ENCODE results near the gene ZNF398.

The ZNF398 gene

GRCh38 chr7:149181450-149181790 lies 34.2 kb downstream of the ZNF398 start:
- H3K4me1 ChIP-seq (ENCODE audit: control extremely low read depth in 1 of 4, control insufficient read depth in 4 of 4, insufficient read depth in 4 of 4, low read length in 3 of 4) = peaks cover 0 to 1% (median 0%) of the 10 kb centered on the region in 4 experiments
- no peak overlapping the region for H3K4me3 ChIP-seq (ENCODE audit: control insufficient read depth in 1 of 7, extremely low read depth in 1 of 7, insufficient read depth in 4 of 7, low read depth in 2 of 7, low read length in 6 of 7)
- DNase-seq = no peak
- ChIA-PET CTCF (interaction anchor here (2.0 kb wide), 1 partner anchor 14 kb away, joined by 7 read pairs; the partner anchor contains the start of gene ZNF282), POLR2A (no interaction called here)
- no peaks in the 10 kb centered on the region for H3K27me3 ChIP-seq (replicated peaks in 2 of 5; ENCODE audit: control insufficient read depth in 4 of 5, insufficient read depth in 5 of 5, low read length in 4 of 5)
- no peaks in the 10 kb centered on the region for H3K9me3 ChIP-seq (ENCODE audit: control extremely low read depth in 1 of 5, control insufficient read depth in 4 of 5, insufficient read depth in 2 of 5, low read depth in 1 of 5, low read length in 4 of 5)
- peaks cover 19 to 62% (median 42%) of the 10 kb centered on the region in 4 experiments for H3K36me3 ChIP-seq (ENCODE audit: control insufficient read depth in 4 of 4, insufficient read depth in 4 of 4, low read length in 3 of 4)
- no peak overlapping the region for H3K27ac ChIP-seq (ENCODE audit: insufficient read depth in 1 of 2, low read depth in 1 of 2, low read length in 2 of 2, poor library complexity in 1 of 2, severe bottlenecking in 2 of 2)

- H3K36me3 ChIP-seq (ENCODE audit: control insufficient read depth in 4 of 4, insufficient read depth in 4 of 4, low read length in 3 of 4) = peaks cover 16 to 37% (median 25%) of the 10 kb centered on the region in 4 experiments
- ChIA-PET POLR2A (no interaction called here), CTCF (no interaction called here)
- H3K27me3 ChIP-seq (replicated peaks in 2 of 5; ENCODE audit: control insufficient read depth in 4 of 5, insufficient read depth in 5 of 5, low read length in 4 of 5) = no peaks in the 10 kb centered on the region
- 98% methylated on average over 4 of the region's 6 CpGs for WGBS (ENCODE audit: insufficient coverage)
- no peak overlapping the region for H3K4me3 ChIP-seq (ENCODE audit: control insufficient read depth in 1 of 7, extremely low read depth in 1 of 7, insufficient read depth in 4 of 7, low read depth in 2 of 7, low read length in 6 of 7)
- H3K4me1 ChIP-seq (ENCODE audit: control extremely low read depth in 1 of 4, control insufficient read depth in 4 of 4, insufficient read depth in 4 of 4, low read length in 3 of 4) = peaks cover 0 to 1% (median 0%) of the 10 kb centered on the region in 4 experiments
- no peak overlapping the region for H3K27ac ChIP-seq (ENCODE audit: insufficient read depth in 1 of 2, low read depth in 1 of 2, low read length in 2 of 2, poor library complexity in 1 of 2, severe bottlenecking in 2 of 2)
- DNase-seq = no peak
- H3K9me3 ChIP-seq (ENCODE audit: control extremely low read depth in 1 of 5, control insufficient read depth in 4 of 5, insufficient read depth in 2 of 5, low read depth in 1 of 5, low read length in 4 of 5) = no peaks in the 10 kb centered on the region
Observed at GRCh38 chr7:149184274-149184673, 37.0 kb downstream of the ZNF398 start.

DNA sequence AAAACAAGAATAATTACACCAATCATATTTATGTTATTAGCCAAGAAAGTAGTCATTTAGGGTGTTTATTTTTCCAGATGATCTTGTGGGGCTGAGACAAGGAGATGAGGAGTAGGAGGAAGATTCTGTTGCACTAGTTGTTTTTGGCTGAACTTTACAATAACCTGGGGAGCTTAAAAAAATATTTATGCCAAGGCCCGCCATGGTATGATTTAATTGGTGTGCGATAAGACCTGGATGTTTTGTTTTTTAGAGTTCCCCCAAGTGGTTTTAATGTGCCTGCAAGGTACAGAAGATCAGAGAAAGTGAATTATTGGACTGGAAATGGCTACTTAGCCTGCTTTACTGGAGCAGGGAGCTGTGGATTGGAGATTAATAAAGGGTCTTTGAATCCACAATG lies 41.0 kb downstream of the ZNF398 start:
- H3K36me3 ChIP-seq (ENCODE audit: control insufficient read depth in 4 of 4, insufficient read depth in 4 of 4, low read length in 3 of 4) = no peaks in the 10 kb centered on the region
- H3K27ac ChIP-seq (ENCODE audit: insufficient read depth in 1 of 2, low read depth in 1 of 2, low read length in 2 of 2, poor library complexity in 1 of 2, severe bottlenecking in 2 of 2) = no peak overlapping the region
- WGBS (ENCODE audit: insufficient coverage) = 100% methylated on average over 2 of the region's 2 CpGs
- ChIA-PET CTCF (interaction anchor here (1.6 kb wide), 1 partner anchor 20 kb away, joined by 6 read pairs; no protein-coding TSS in a partner anchor), POLR2A (no interaction called here)
- H3K4me3 ChIP-seq (ENCODE audit: control insufficient read depth in 1 of 7, extremely low read depth in 1 of 7, insufficient read depth in 4 of 7, low read depth in 2 of 7, low read length in 6 of 7) = no peak overlapping the region
- H3K27me3 ChIP-seq (replicated peaks in 2 of 5; ENCODE audit: control insufficient read depth in 4 of 5, insufficient read depth in 5 of 5, low read length in 4 of 5) = no peaks in the 10 kb centered on the region
- DNase-seq = no peak
- no peaks in the 10 kb centered on the region for H3K9me3 ChIP-seq (ENCODE audit: control extremely low read depth in 1 of 5, control insufficient read depth in 4 of 5, insufficient read depth in 2 of 5, low read depth in 1 of 5, low read length in 4 of 5)
- peaks cover 0 to 10% (median 4%) of the 10 kb centered on the region in 4 experiments for H3K4me1 ChIP-seq (ENCODE audit: control extremely low read depth in 1 of 4, control insufficient read depth in 4 of 4, insufficient read depth in 4 of 4, low read length in 3 of 4)

DNA sequence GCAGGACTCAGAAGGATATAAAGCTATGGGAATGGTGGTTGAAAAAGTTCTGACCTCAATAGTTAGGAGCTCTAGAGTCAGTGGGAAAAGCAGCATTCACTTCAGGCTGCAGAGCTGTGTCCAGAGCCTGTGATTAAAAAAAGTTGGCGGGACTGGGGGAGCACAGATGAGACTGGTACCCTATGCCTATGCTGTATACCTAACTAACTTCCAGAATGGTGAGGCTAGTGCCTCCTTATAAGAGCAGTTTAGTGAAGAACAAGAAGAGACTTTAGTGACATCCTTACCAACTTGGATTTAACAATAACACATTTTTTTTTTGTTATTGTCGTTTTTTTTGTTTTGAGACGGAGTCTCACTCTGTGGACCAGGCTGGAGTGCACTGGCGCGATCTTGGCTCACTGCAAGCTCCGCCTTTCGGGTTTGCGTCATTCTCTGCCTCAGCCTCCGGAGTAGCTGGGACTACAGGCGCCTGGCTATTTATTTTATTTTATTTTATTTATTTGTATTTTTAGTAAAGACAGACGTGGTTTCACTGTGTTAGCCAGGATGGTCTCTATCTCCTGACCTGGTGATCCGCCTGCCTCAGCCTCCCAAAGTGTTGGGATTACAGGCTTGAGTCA lies 41.5 kb downstream of the ZNF398 start:
- DNase-seq = no peak
- no peaks in the 10 kb centered on the region for H3K27me3 ChIP-seq (replicated peaks in 2 of 5; ENCODE audit: control insufficient read depth in 4 of 5, insufficient read depth in 5 of 5, low read length in 4 of 5)
- WGBS (ENCODE audit: insufficient coverage) = 71% methylated on average over 4 of the region's 12 CpGs

DNA sequence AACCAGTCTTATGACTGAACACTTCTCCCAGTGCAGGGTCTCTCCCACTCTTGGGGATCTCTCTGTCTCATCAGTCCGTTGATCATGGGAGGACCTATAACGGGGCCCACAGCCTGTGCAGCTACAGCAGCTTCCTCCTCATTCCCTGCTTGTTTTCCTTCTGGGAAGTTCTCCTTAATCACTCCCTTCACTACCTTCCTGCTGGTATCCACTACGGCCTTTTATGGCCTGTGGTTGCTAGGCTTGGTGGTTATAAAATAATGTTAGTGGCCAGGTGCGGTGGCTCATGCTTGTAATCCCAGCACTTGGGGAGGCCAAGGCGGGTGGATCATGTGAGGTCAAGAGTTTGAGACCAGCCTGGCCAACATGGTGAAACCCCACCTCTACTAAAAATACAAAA lies 44.6 kb downstream of the ZNF398 start:
- ChIA-PET POLR2A (no interaction called here), CTCF (no interaction called here)
- 63% methylated on average over 4 of the region's 5 CpGs for WGBS (ENCODE audit: insufficient coverage)
- DNase-seq = no peak
- Histone ChIP-seq H3K9me3 (ENCODE audit: control extremely low read depth in 1 of 5, control insufficient read depth in 4 of 5, insufficient read depth in 2 of 5, low read depth in 1 of 5, low read length in 4 of 5) (no peaks in the 10 kb centered on the region), H3K4me1 (ENCODE audit: control extremely low read depth in 1 of 4, control insufficient read depth in 4 of 4, insufficient read depth in 4 of 4, low read length in 3 of 4) (peaks cover 10 to 25% (median 14%) of the 10 kb centered on the region in 4 experiments), H3K36me3 (ENCODE audit: control insufficient read depth in 4 of 4, insufficient read depth in 4 of 4, low read length in 3 of 4) (no peaks in the 10 kb centered on the region), H3K27ac (ENCODE audit: insufficient read depth in 1 of 2, low read depth in 1 of 2, low read length in 2 of 2, poor library complexity in 1 of 2, severe bottlenecking in 2 of 2) (no peak overlapping the region), H3K27me3 (replicated peaks in 2 of 5; ENCODE audit: control insufficient read depth in 4 of 5, insufficient read depth in 5 of 5, low read length in 4 of 5) (no peaks in the 10 kb centered on the region), H3K4me3 (ENCODE audit: control insufficient read depth in 1 of 7, extremely low read depth in 1 of 7, insufficient read depth in 4 of 7, low read depth in 2 of 7, low read length in 6 of 7) (no peak overlapping the region)

More for the DNA sequence above, 41.5 kb downstream of the ZNF398 start:
- Histone ChIP-seq H3K9me3 (ENCODE audit: control extremely low read depth in 1 of 5, control insufficient read depth in 4 of 5, insufficient read depth in 2 of 5, low read depth in 1 of 5, low read length in 4 of 5) (no peaks in the 10 kb centered on the region), H3K4me3 (ENCODE audit: control insufficient read depth in 1 of 7, extremely low read depth in 1 of 7, insufficient read depth in 4 of 7, low read depth in 2 of 7, low read length in 6 of 7) (no peak overlapping the region), H3K27ac (ENCODE audit: insufficient read depth in 1 of 2, low read depth in 1 of 2, low read length in 2 of 2, poor library complexity in 1 of 2, severe bottlenecking in 2 of 2) (no peak overlapping the region), H3K36me3 (ENCODE audit: control insufficient read depth in 4 of 4, insufficient read depth in 4 of 4, low read length in 3 of 4) (no peaks in the 10 kb centered on the region), H3K4me1 (ENCODE audit: control extremely low read depth in 1 of 4, control insufficient read depth in 4 of 4, insufficient read depth in 4 of 4, low read length in 3 of 4) (peaks cover 0 to 10% (median 4%) of the 10 kb centered on the region in 4 experiments)
- ChIA-PET CTCF (interaction anchor here (1.6 kb wide), 1 partner anchor 20 kb away, joined by 6 read pairs; no protein-coding TSS in a partner anchor), POLR2A (no interaction called here)

GRCh38 chr7:149194799-149195179 lies 47.5 kb downstream of the ZNF398 start:
- POLR2A ChIA-PET = interaction anchor here (0.7 kb wide), 1 partner anchor 48 kb away, joined by 3 read pairs; no protein-coding TSS in a partner anchor
- no peaks in the 10 kb centered on the region for H3K27me3 ChIP-seq (replicated peaks in 2 of 5; ENCODE audit: control insufficient read depth in 4 of 5, insufficient read depth in 5 of 5, low read length in 4 of 5)
- no peaks in the 10 kb centered on the region for H3K9me3 ChIP-seq (ENCODE audit: control extremely low read depth in 1 of 5, control insufficient read depth in 4 of 5, insufficient read depth in 2 of 5, low read depth in 1 of 5, low read length in 4 of 5)
- peaks cover 10 to 36% (median 18%) of the 10 kb centered on the region in 4 experiments for H3K4me1 ChIP-seq (ENCODE audit: control extremely low read depth in 1 of 4, control insufficient read depth in 4 of 4, insufficient read depth in 4 of 4, low read length in 3 of 4)
- no peak for DNase-seq
- peak overlapping the region in 1 of 2 experiments; percentile 88 for H3K27ac ChIP-seq (ENCODE audit: insufficient read depth in 1 of 2, low read depth in 1 of 2, low read length in 2 of 2, poor library complexity in 1 of 2, severe bottlenecking in 2 of 2)
- 92% methylated on average over 3 of the region's 4 CpGs for WGBS (ENCODE audit: insufficient coverage)
- CTCF ChIA-PET = interaction anchor here (0.6 to 2.3 kb wide), 14 partner anchors 9 to 575 kb away, joined by 3 to 14 read pairs (median 4); partner anchors contain the start of gene ZNF398
- H3K4me3 ChIP-seq (ENCODE audit: control insufficient read depth in 1 of 7, extremely low read depth in 1 of 7, insufficient read depth in 4 of 7, low read depth in 2 of 7, low read length in 6 of 7) = peak overlapping the region in 6 of 7 experiments; percentile 88 to 96 (median 90)
- H3K36me3 ChIP-seq (ENCODE audit: control insufficient read depth in 4 of 4, insufficient read depth in 4 of 4, low read length in 3 of 4) = peaks cover 5 to 22% (median 15%) of the 10 kb centered on the region in 4 experiments
